Measurements from ENCODE around the gene CEP164.
"Not testable (repeated sequence)": the region's sequence is repeated elsewhere in the genome, so short reads cannot be mapped to it uniquely, and the experiment has no call there.

The CEP164 gene

DNA sequence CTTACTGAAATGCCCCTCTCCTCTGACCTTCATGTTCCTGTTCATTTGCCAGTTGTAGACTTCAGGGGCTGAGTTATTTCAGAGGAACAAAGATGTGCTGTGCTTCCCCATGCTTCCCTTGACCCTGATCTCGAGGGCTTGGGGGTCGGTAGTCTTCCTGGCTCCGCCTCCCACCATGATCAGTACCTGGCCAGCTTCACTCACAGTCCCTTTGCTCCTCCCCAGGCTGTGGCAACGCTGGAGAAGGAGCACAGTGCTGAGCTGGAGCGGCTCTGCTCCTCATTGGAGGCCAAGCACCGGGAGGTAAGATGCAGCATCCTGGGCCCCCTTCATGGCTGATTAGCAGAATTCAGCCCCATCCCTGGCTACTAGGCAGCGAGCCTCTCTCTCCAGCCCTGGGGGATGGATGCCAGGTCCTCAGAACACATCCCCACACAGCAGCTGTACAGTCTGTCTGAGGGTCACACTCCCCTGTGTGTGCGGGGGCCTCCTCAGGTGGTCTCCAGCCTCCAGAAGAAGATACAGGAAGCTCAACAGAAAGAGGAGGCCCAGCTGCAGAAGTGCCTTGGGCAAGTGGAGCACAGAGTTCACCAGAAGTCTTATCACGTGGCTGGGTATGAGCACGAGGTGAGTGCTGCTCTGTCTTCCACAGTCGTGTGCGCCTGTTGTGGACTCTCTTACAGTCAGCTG, 64.5 kb downstream of the CEP164 start:
- Mint-ChIP-seq H3K27me3 (no peaks in the 10 kb centered on the region), H3K9me3 (ENCODE audit: low read depth) (no peaks in the 10 kb centered on the region), H3K36me3 (peaks cover 41% of the 10 kb centered on the region), H3K27ac (no peak overlapping the region), H3K4me1 (ENCODE audit: low read depth) (no peaks in the 10 kb centered on the region), H3K4me3 (no peak overlapping the region)

DNA sequence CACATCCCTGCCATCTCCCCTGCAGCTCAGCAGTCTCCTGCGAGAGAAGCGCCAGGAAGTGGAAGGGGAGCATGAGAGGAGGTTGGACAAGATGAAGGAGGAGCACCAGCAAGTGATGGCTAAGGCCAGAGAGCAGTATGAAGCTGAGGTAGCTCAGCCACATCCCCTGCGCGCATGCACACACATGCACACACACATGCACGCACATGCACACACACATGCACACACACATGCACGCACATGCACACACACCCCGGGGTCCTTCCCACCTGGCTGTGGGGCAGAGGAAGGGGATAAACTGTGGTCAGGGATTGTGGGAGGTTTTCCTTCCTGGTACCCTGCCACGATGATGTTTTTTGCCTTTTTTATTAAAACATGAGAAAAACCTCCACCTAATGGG, 65.3 kb downstream of the CEP164 start:
- H3K9me3 Mint-ChIP-seq (ENCODE audit: low read depth), result no peaks in the 10 kb centered on the region
- H3K4me1 Mint-ChIP-seq (ENCODE audit: low read depth), result no peaks in the 10 kb centered on the region
- H3K27me3 Mint-ChIP-seq, result no peaks in the 10 kb centered on the region
- peaks cover 47% of the 10 kb centered on the region for H3K36me3 Mint-ChIP-seq
- no peak overlapping the region for H3K4me3 Mint-ChIP-seq
- H3K27ac Mint-ChIP-seq, result no peak overlapping the region

DNA sequence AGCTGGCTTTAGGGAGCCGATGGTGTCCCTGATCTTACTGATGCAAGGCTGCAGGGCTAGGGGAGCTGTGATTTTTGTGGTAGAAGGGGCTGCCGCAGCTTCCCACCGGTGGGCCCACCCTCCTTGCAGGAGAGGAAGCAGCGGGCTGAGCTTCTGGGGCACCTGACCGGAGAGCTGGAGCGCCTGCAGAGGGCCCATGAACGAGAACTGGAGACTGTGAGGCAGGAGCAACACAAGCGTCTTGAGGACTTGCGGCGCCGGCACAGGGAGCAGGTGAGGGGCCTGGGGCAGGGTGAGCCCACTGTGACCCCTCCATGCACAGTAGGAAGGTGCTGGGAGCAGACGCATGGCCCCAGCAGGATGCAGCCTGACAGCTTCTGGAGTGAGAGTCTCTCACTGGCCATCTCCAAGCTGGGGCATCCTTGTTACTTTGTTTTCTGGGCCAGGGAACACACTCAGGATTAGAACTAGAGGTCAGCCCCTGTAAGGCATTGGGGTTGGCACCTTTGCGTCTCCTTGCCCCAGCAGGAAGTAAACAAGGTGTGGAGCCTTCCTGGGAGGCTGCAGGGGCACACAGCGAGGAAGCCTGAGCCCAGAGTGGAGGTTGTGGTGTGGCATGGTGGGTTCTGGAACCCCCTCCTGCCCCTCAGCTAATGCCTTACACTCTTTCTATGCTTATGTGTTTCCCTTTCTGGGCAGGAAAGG, 66.7 kb downstream of the CEP164 start:
- H3K4me3 Mint-ChIP-seq, result no peak overlapping the region
- H3K36me3 Mint-ChIP-seq, result peaks cover 47% of the 10 kb centered on the region
- no peaks in the 10 kb centered on the region for H3K9me3 Mint-ChIP-seq (ENCODE audit: low read depth)
- no peaks in the 10 kb centered on the region for H3K27me3 Mint-ChIP-seq
- H3K4me1 Mint-ChIP-seq (ENCODE audit: low read depth), result no peaks in the 10 kb centered on the region
- H3K27ac Mint-ChIP-seq, result no peak overlapping the region

DNA sequence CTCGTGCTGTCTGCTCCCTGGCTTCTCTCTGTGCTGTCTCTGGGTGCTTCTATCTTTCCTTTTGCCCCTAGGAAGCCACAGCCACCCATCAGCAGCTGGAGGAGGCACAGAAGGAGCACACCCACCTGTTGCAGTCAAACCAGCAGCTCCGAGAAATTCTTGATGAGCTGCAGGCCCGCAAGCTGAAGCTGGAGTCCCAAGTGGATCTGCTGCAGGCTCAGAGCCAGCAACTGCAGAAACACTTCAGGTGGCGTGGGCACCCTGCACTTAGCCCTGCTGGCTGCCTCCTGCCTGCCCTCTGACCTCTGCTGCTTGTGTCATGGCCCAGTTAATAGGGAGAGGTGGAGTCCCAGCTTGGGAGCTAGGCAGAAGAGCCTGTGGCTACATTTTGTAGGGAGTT, 67.8 kb downstream of the CEP164 start:
- Mint-ChIP-seq H3K4me3 (no peak overlapping the region), H3K27ac (no peak overlapping the region), H3K36me3 (peaks cover 45% of the 10 kb centered on the region)

DNA sequence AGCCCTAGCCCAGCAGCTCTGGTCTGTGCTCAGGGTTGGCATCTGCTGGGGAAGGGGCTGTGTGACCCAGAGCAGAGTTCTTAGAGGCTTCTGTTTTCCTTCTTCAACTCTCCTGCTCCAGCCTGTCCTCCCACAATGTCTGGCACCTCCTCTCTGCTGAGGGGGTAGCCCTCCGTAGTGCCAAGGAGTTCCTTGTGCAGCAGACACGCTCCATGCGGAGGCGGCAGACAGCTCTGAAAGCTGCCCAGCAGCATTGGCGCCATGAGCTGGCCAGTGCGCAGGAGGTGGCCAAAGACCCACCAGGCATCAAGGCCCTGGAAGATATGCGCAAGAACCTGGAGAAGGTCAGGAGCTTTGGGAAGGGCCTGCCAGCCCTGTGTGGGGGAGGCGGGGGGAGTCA, 69.3 kb downstream of the CEP164 start:
- H3K36me3 Mint-ChIP-seq, result peaks cover 43% of the 10 kb centered on the region
- no peaks in the 10 kb centered on the region for H3K9me3 Mint-ChIP-seq (ENCODE audit: low read depth)
- H3K27me3 Mint-ChIP-seq, result no peaks in the 10 kb centered on the region
- no peak overlapping the region for H3K4me3 Mint-ChIP-seq
- H3K27ac Mint-ChIP-seq, result no peak overlapping the region
- H3K4me1 Mint-ChIP-seq (ENCODE audit: low read depth), result no peaks in the 10 kb centered on the region

More for the DNA sequence above, 67.8 kb downstream of the CEP164 start:
- no peaks in the 10 kb centered on the region for H3K9me3 Mint-ChIP-seq (ENCODE audit: low read depth)
- no peaks in the 10 kb centered on the region for H3K4me1 Mint-ChIP-seq (ENCODE audit: low read depth)
- no peaks in the 10 kb centered on the region for H3K27me3 Mint-ChIP-seq

DNA sequence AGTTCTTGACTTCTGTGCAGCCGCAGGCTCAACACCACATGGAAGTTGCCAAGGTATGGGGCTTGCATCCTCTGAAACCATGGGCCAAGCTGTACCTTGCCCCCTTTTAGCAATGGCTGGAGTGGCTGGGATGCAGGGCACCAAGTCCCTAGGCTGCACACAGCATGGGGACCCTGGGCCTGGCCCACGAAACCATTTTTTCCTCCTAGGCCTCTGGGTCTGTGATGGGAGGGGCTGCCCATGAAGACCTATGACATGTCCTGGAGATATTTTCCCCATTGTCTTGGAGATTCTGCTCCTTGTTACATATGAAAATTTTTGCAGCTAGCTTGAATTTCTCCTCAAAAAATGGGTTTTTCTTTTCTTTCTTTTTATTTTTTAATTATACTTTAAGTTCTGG, 71.0 kb downstream of the CEP164 start:
- peaks cover 52% of the 10 kb centered on the region for H3K36me3 Mint-ChIP-seq
- H3K27me3 Mint-ChIP-seq; H3K9me3 Mint-ChIP-seq (ENCODE audit: low read depth); H3K4me1 Mint-ChIP-seq (ENCODE audit: low read depth); H3K4me3 Mint-ChIP-seq; H3K27ac Mint-ChIP-seq: not testable (repeated sequence)

DNA sequence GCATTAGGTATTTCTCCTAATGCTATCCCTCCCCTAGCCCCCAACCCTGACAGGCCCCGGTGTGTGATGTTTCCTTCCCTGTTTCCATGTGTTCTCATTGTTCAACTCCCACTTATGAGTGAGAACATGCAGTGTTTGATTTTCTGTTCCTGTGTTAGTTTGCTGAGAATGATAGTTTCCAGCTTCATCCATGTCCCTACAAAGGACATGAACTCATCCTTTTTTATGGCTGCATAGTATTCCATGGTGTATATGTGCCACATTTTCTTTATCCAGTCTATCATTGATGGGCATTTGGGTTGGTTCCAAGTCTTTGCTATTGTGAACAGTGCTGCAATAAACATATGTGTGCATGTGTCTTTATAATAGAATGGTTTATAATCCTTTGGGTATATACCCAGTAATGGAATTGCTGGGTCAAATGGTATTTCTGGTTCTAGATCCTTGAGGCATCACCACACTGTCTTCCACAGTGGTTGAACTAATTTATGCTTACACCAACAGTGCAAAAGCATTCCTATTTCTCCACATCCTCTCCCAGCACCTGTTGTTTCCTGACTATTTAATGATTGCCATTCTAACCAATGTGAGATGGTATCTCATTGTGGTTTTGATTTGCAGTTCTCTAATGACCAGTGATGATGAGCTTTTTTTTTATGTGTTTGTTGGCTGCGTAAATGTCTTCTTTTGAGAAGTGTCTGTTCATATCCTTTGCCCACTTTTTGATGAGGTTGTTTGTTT, 71.6 kb downstream of the CEP164 start:
- not testable (repeated sequence) for H3K4me3 Mint-ChIP-seq; H3K27ac Mint-ChIP-seq; H3K9me3 Mint-ChIP-seq (ENCODE audit: low read depth); H3K4me1 Mint-ChIP-seq (ENCODE audit: low read depth); H3K27me3 Mint-ChIP-seq
- H3K36me3 Mint-ChIP-seq, result peaks cover 54% of the 10 kb centered on the region

DNA sequence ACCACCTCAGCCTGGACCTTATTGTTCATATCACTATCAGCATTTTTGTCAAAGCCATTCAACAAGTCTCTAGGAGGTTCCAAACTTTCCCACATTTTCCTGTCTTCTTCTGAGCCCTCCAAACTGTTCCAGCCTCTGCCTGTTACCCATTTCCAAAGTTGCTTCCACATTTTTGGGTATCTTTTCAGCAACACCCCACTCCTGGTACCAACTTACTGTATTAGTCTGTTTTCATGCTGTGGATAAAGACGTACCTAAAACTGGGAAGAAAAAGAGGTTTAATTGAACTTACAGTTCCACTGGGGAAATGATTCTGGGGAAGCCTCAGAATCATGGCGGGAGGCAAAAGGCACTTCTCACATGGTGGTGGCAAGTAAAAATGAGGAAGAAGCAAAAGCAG, 78.2 kb downstream of the CEP164 start:
- not testable (repeated sequence) for H3K4me3 Mint-ChIP-seq; H3K4me1 Mint-ChIP-seq (ENCODE audit: low read depth); H3K9me3 Mint-ChIP-seq (ENCODE audit: low read depth); H3K27ac Mint-ChIP-seq; H3K27me3 Mint-ChIP-seq
- H3K36me3 Mint-ChIP-seq, result peaks cover 44% of the 10 kb centered on the region

DNA sequence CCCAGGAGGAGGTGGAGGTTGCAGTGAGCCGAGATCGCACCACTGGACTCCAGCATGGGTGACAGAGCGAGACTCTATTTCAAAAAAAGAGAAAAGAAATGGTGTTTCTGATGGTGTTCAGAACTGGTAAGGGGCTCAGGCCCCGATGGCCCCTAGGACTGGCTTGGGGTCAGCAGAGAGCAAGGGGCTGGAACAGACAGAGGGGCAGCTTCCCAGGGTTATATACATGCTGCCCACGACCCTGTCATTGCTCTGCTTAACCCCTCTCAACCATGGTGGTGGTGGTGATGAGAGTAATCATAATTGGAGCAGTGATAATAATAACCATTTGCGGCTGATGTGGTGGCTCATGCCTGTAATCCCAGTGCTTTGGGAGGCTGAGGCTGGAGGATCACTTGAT, 79.4 kb downstream of the CEP164 start:
- Mint-ChIP-seq H3K36me3 (peaks cover 40% of the 10 kb centered on the region), H3K27me3 (no peaks in the 10 kb centered on the region), H3K4me3 (no peak overlapping the region)

DNA sequence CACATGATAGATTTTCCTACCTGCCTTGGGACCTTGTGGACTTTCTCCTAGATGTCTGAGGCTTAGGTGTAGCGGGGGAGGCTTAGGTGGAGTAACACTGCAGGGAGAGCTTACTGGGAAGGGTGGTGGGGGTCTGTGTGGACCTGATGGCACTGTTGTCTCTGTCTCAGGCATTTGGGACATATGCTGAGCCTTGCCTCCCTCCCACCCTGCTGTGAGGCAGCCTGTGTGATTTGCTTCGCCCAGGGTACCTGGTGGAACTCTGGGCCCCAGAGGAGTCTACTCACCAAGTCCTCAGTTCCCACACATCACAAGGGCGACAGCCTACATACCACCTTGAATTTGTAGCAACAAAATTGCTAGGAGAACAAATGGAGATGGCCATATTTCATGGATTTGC, 80.7 kb downstream of the CEP164 start:
- Mint-ChIP-seq H3K9me3 (ENCODE audit: low read depth) (no peaks in the 10 kb centered on the region), H3K36me3 (peaks cover 35% of the 10 kb centered on the region), H3K4me1 (ENCODE audit: low read depth) (no peaks in the 10 kb centered on the region), H3K27me3 (no peaks in the 10 kb centered on the region), H3K4me3 (no peak overlapping the region), H3K27ac (no peak overlapping the region)

More for the DNA sequence above, 79.4 kb downstream of the CEP164 start:
- Mint-ChIP-seq H3K4me1 (ENCODE audit: low read depth) (no peaks in the 10 kb centered on the region), H3K27ac (no peak overlapping the region), H3K9me3 (ENCODE audit: low read depth) (no peaks in the 10 kb centered on the region)

DNA sequence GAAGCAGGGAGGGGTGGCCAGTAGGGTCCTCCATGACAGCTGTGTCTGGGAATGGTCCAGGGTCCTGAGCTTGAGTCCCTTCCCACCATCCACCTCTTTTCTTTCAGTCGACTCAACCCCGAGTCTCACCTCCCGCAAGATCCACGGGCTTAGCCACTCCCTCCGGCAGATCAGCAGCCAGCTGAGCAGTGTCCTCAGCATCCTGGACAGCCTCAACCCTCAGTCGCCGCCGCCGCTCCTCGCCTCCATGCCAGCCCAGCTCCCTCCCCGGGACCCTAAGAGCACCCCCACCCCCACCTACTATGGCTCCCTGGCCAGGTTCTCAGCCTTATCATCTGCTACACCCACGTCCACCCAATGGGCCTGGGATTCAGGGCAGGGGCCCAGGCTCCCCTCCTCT, 81.9 kb downstream of the CEP164 start:
- Mint-ChIP-seq H3K4me3 (no peak overlapping the region), H3K27me3 (no peaks in the 10 kb centered on the region), H3K36me3 (peaks cover 26% of the 10 kb centered on the region), H3K27ac (no peak overlapping the region), H3K9me3 (ENCODE audit: low read depth) (no peaks in the 10 kb centered on the region), H3K4me1 (ENCODE audit: low read depth) (no peaks in the 10 kb centered on the region)

DNA sequence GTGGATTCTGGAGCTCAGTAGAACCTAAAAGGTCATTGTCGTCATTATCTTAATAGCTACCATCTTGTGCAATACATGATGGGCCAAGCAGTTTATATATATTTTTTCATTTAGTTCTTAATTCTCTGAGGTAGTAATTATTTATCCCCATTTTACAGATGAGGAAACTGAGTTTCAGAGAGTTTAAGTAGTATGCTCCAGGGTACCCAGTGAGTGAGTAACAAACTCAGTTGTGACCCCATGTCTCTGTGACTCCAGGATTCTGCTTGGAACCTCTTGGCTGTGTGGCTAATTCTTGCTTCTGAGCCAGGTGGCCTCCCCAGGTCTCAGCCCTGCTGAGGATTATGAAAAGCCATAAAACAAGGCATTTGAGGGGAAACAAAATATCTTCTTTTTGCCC, 82.6 kb downstream of the CEP164 start:
- Mint-ChIP-seq H3K27me3 (no peaks in the 10 kb centered on the region), H3K27ac (no peak overlapping the region), H3K4me1 (ENCODE audit: low read depth) (no peaks in the 10 kb centered on the region), H3K9me3 (ENCODE audit: low read depth) (no peaks in the 10 kb centered on the region), H3K4me3 (no peak overlapping the region), H3K36me3 (peaks cover 25% of the 10 kb centered on the region)

DNA sequence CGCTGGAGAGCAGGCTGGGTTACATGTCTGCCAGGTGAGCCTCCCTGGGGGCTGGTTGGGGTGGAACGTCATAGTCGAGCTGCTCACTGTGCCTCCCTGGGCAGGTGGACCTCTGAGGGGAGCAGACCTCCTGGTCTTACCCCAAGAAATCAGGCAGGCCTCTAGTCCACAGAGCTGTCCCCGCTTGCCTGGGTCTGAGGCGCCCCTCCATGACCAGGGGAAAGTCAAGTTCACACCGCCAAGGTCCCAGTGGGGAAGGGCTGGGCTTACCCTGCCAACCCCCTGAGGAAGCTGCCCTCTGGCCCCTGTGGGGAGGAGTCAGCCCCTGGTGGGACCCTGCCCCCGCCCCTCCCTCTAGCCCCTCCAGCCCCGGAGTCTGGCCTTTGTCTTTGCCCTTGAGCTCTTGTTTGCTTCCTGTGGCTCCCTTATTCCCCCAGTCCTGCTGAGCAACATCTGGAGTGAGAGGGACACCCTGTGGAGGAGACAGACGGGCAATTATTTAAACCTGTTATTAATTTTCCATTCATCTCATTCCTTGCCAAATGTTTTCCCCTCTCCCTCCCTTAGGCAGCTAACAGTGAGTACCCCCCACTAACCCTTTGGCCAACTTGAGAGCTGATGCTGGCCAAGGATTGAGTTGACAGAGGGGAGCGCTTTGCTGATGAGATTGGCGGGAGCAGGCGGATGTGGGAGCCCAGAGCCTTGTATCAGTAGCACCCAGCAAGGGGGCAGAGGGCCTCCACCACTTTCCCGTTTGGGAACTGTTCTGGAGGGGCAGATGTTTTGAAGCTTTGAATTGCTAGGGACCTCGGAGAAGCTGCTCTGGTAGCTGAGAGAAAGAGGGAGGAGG, 83.4 kb downstream of the CEP164 start:
- Mint-ChIP-seq H3K9me3 (ENCODE audit: low read depth) (no peaks in the 10 kb centered on the region), H3K36me3 (peaks cover 17% of the 10 kb centered on the region), H3K4me1 (ENCODE audit: low read depth) (no peaks in the 10 kb centered on the region), H3K4me3 (no peak overlapping the region), H3K27me3 (no peaks in the 10 kb centered on the region), H3K27ac (no peak overlapping the region)

DNA sequence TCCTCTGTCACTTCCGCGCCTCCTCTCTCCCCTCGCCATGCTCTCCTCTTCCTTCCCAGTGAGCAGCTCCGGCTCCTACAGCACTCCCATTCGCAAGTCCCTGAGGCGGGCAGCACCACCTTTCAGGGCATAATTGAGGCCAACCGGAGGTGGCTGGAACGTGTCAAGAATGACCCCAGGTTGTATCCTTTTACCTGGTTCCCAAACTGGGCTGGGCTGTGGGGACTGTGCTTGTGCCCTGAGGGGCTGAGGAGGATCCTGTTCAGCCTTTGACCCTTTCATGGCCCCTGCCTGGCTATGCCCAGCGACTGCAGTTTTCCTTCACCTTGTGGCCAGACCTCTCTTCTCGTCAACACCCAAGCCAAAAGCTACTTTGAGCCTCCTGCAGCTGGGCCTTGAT, 84.1 kb downstream of the CEP164 start:
- Mint-ChIP-seq H3K4me1 (ENCODE audit: low read depth) (no peaks in the 10 kb centered on the region), H3K27ac (no peak overlapping the region), H3K9me3 (ENCODE audit: low read depth) (no peaks in the 10 kb centered on the region), H3K27me3 (no peaks in the 10 kb centered on the region), H3K36me3 (peaks cover 15% of the 10 kb centered on the region), H3K4me3 (no peak overlapping the region)

DNA sequence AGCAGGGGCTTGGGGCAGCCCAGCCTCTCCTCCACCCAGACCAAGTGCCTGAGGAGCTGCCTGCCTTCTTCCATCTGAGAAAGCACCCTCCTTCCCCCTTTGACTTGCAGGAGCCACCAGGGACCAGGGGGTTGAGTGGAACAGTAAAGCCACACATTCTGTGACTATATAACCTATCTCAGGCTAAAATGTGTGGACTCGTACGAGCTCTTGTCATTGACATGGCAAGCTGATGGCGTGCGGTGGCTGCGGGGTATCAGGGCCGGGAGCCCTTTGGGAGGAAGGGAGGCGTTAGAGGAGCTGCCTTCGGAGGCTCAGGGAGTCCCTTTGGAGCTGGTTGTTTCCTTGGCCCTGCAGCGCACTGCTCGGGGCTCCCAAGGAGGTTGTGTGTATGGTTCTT, 84.5 kb downstream of the CEP164 start:
- Mint-ChIP-seq H3K27ac (no peak overlapping the region), H3K36me3 (peaks cover 15% of the 10 kb centered on the region), H3K9me3 (ENCODE audit: low read depth) (no peaks in the 10 kb centered on the region), H3K27me3 (no peaks in the 10 kb centered on the region), H3K4me1 (ENCODE audit: low read depth) (no peaks in the 10 kb centered on the region), H3K4me3 (no peak overlapping the region)

Data from activated naive CD8-positive, alpha-beta T cell (primary cell).